GM12801 (cell line): Measurements from ENCODE around the gene SECISBP2.

Source experiments
- CTCF ChIP-seq: IDR thresholded peaks from one replicate; pipeline ENCODE4 v1.5.1; 2011; ENCODE audit warnings: control low read depth; ENCODE audit not compliant: insufficient read length; ENCODE audit errors: extremely low read depth

SECISBP2 gene

GRCh38 chr9:89345476-89345875 is 27.2 kb downstream of the SECISBP2 start:
- TF ChIP-seq CTCF, result no peak

GRCh38 chr9:89346696-89347095 is 28.4 kb downstream of the SECISBP2 start:
- no peak for TF ChIP-seq CTCF

- TF ChIP-seq CTCF, result no peak
These were observed 29.4 kb downstream of the SECISBP2 start for GRCh38 chr9:89347651-89348050.

GRCh38 chr9:89349607-89350006 is 31.3 kb downstream of the SECISBP2 start:
- TF ChIP-seq CTCF, result no peak

- no peak for TF ChIP-seq CTCF
These were observed 32.8 kb downstream of the SECISBP2 start for GRCh38 chr9:89350988-89351557.

- TF ChIP-seq CTCF, result no peak
These were observed 33.4 kb downstream of the SECISBP2 start for GRCh38 chr9:89351584-89352300.

GRCh38 chr9:89352451-89352850 is 34.2 kb downstream of the SECISBP2 start:
- TF ChIP-seq CTCF, result no peak
